T-helper 1 cell treated with Interleukin-12 subunit alpha and Interleukin-12 subunit beta and Interleukin-4 antibody, amounts not matched to agents 30 ng/mL and 1 ng/mL, for 36 hours (primary cell): ENCODE measurements around the gene RAB21. TPM values are rescaled to one million over a fixed set of nuclear protein-coding genes. Genes with fewer than 3 reads are reported as not detected.
"Not testable (repeated sequence)": the region's sequence is repeated elsewhere in the genome, so short reads cannot be mapped to it uniquely, and the experiment has no call there.

Source experiments
- intact Hi-C: fragments of 100-400 bp; cut with micrococcal nuclease; formaldehyde crosslinking; loops from one replicate; pipeline ENCODE4 v1.15.1; 2024
- total RNA-seq: library from RNA; stranded (reverse); gene quantifications from 2 replicates; pipeline ENCODE4 v1.2.3, GENCODE V29; 2022

RAB21 gene
- total RNA-seq, 1 donor from 2014 or later: 63.3 TPM

- intact Hi-C loops: loop anchor here (10.0 kb wide), 1 partner anchor 1875 kb away; no protein-coding TSS in a partner anchor
These were observed 5.0 kb upstream of the RAB21 start for GRCh38 chr12:71749666-71750065.

GRCh38 chr12:71752891-71753290 is 1.8 kb upstream of the RAB21 start:
- intact Hi-C loops: no loop called here

GRCh38 chr12:71755146-71755892 is 656 bp downstream of the RAB21 start:
- intact Hi-C loops: loop anchor here (2.0 kb wide), 2 partner anchors 119 to 1511 kb away; no protein-coding TSS in a partner anchor

GRCh38 chr12:71756054-71756690 is 1.5 kb downstream of the RAB21 start:
- intact Hi-C loops: loop anchor here (1.0 kb wide), 1 partner anchor 182 kb away; the partner anchor contains the start of gene TPH2

GRCh38 chr12:71759941-71760340 is 5.3 kb downstream of the RAB21 start:
- intact Hi-C loops: no loop called here

GRCh38 chr12:71760471-71760870 is 5.8 kb downstream of the RAB21 start:
- intact Hi-C loops: no loop called here

GRCh38 chr12:71761354-71761753 is 6.7 kb downstream of the RAB21 start:
- intact Hi-C loops: not testable (repeated sequence)

GRCh38 chr12:71763677-71764379 is 9.2 kb downstream of the RAB21 start:
- intact Hi-C loops: no loop called here

GRCh38 chr12:71764587-71765321 is 10.1 kb downstream of the RAB21 start:
- intact Hi-C loops: no loop called here

GRCh38 chr12:71766202-71766601 is 11.5 kb downstream of the RAB21 start:
- intact Hi-C loops: no loop called here

GRCh38 chr12:71767183-71767582 is 12.5 kb downstream of the RAB21 start:
- intact Hi-C loops: no loop called here

GRCh38 chr12:71768900-71769299 is 14.2 kb downstream of the RAB21 start:
- intact Hi-C loops: no loop called here

GRCh38 chr12:71771069-71771468 is 16.4 kb downstream of the RAB21 start:
- intact Hi-C loops: no loop called here

- intact Hi-C loops: no loop called here
These were observed 18.1 kb downstream of the RAB21 start for GRCh38 chr12:71772735-71773134.

- intact Hi-C loops: loop anchor here (1.0 kb wide), 3 partner anchors 60 to 158 kb away; partner anchors contain the start of gene TPH2
These were observed 25.7 kb downstream of the RAB21 start for GRCh38 chr12:71780237-71780822.

- intact Hi-C loops: no loop called here
These were observed 27.4 kb downstream of the RAB21 start for GRCh38 chr12:71782017-71782416.

- intact Hi-C loops: no loop called here
These were observed 32.2 kb downstream of the RAB21 start for GRCh38 chr12:71786829-71787228.

GRCh38 chr12:71787580-71787979 is 32.9 kb downstream of the RAB21 start:
- intact Hi-C loops: no loop called here

GRCh38 chr12:71790331-71790730 is 35.7 kb downstream of the RAB21 start:
- intact Hi-C loops: no loop called here

- intact Hi-C loops: no loop called here
These were observed 36.9 kb downstream of the RAB21 start for GRCh38 chr12:71791473-71792150.
